GM21619 (cell line): ENCODE results near the gene TTC39C.
A peak's percentile ranks its signal among the peaks of the same experiment; 100 is the strongest.
"Not testable (repeated sequence)": the region's sequence is repeated elsewhere in the genome, so short reads cannot be mapped to it uniquely, and the experiment has no call there.

Experiments
- ATAC-seq: cut with Tn5 transposase; IDR thresholded peaks from one replicate; pipeline ENCODE4 v1.9.1; 2021; ENCODE audit not compliant: unreplicated experiment

Gene TTC39C

GRCh38 chr18:24015639-24016631 lies 1.4 kb downstream of the TTC39C start:
- ATAC-seq = no peak

- ATAC-seq = no peak
These were observed 2.1 kb downstream of the TTC39C start for GRCh38 chr18:24016643-24017042.

GRCh38 chr18:24018299-24018886 lies 3.8 kb downstream of the TTC39C start:
- ATAC-seq = no peak

- peak; percentile 84 for ATAC-seq
These were observed 5.2 kb downstream of the TTC39C start for GRCh38 chr18:24019641-24020331.

GRCh38 chr18:24021505-24021904 lies 7.0 kb downstream of the TTC39C start:
- no peak for ATAC-seq

- no peak for ATAC-seq
These were observed 7.6 kb downstream of the TTC39C start for GRCh38 chr18:24022161-24022560.

- ATAC-seq = no peak
These were observed 8.7 kb downstream of the TTC39C start for GRCh38 chr18:24023185-24023814.

GRCh38 chr18:24024425-24024824 lies 9.9 kb downstream of the TTC39C start:
- ATAC-seq = no peak

GRCh38 chr18:24026457-24026856 lies 11.9 kb downstream of the TTC39C start:
- no peak for ATAC-seq

GRCh38 chr18:24027156-24027827 lies 12.7 kb downstream of the TTC39C start:
- ATAC-seq = no peak

GRCh38 chr18:24028946-24029345 lies 14.4 kb downstream of the TTC39C start:
- ATAC-seq = not testable (repeated sequence)

- no peak for ATAC-seq
These were observed 16.8 kb downstream of the TTC39C start for GRCh38 chr18:24031318-24031717.

- peak; percentile 80 for ATAC-seq
These were observed 17.4 kb downstream of the TTC39C start for GRCh38 chr18:24031916-24032315.

GRCh38 chr18:24033641-24034412 lies 19.3 kb downstream of the TTC39C start:
- ATAC-seq = no peak

- ATAC-seq = no peak
These were observed 20.8 kb downstream of the TTC39C start for GRCh38 chr18:24035316-24035715.

- ATAC-seq = no peak
These were observed 25.1 kb downstream of the TTC39C start for GRCh38 chr18:24039671-24040070.

- no peak for ATAC-seq
These were observed 27.1 kb downstream of the TTC39C start for GRCh38 chr18:24041691-24042090.

GRCh38 chr18:24043403-24043802 lies 28.8 kb downstream of the TTC39C start:
- no peak for ATAC-seq

GRCh38 chr18:24048261-24048660 lies 33.7 kb downstream of the TTC39C start:
- no peak for ATAC-seq

GRCh38 chr18:24049142-24049541 lies 34.6 kb downstream of the TTC39C start:
- no peak for ATAC-seq
